Head of caudate nucleus (tissue), 42 donors: Measurements from ENCODE around the gene ZNF559.

Experiments used
- DNase-seq, 42 donors: peaks; one replicate each; pipeline versions ENCODE4 v3.0.0 to v3.0.0-alpha.2; 2020 to 2021; ENCODE audit warnings: mixed read lengths in 7 of 42
- intact Hi-C: fragments of 100-400 bp; cut with DNase I; formaldehyde crosslinking; loops from one replicate; pipeline ENCODE4 v1.15.0; 2022

Gene ZNF559

GRCh38 chr19:9348253-9348652 is 24.3 kb downstream of the ZNF559 start:
- intact Hi-C loops: no loop called here
- no peak for DNase-seq

- intact Hi-C loops: no loop called here
These were observed 24.7 kb downstream of the ZNF559 start for GRCh38 chr19:9348671-9349070.

DNA sequence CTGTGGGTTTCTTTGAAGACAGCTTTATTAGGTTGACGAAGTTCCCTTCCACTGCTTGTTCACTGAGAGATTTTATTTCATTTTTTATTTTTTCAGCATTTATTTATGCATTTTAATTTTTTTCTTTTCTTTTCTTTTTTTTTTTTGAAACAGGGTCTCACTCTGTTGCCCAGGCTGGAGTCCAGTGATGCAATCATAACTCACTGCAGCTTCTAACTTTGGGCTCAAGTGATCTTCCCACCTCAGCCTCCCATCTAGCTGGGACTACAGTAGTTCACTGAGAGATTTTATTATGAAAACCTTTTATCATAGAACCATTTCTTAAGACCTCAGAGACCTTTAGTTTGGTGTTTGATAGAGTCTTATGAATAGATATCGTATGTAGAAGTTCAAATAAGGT is 28.5 kb downstream of the ZNF559 start:
- intact Hi-C loops: no loop called here
- DNase-seq: no peak

More at GRCh38 chr19:9348671-9349070, 24.7 kb downstream of the ZNF559 start:
- DNase-seq: no peak

DNA sequence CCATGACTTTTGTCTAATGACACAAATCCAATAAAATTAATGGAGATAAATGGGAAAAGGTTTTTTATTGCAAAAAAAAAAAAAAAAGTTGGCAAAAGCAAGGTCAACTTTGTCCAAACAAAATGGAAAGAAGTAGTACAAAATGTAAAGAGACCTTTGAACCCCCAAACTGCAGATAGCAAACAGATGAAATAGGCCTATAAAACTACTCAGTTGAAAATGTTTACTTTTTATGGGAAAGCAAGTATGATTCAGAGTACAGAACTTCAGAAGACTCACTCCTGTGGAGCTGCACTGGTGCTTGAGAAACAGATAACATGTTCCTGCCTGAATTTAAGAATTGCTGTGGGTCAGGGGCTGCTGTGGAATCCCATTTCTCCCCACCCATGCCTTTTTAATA is 29.0 kb downstream of the ZNF559 start:
- intact Hi-C loops: no loop called here
- no peak for DNase-seq

- intact Hi-C loops: no loop called here
These were observed 30.7 kb downstream of the ZNF559 start for GRCh38 chr19:9354651-9355050.

GRCh38 chr19:9362905-9363304 is 38.9 kb downstream of the ZNF559 start, which contains the start of gene ZNF177:
ZNF177 (plus strand) TSS chr19:9363013; CDS start chr19:9378312, 15,299 bp downstream.
- DNase-seq: peak in 39 of 42 donors; percentile 5 to 69 (median 41)
- intact Hi-C loops: no loop called here

More at GRCh38 chr19:9354651-9355050, 30.7 kb downstream of the ZNF559 start:
- DNase-seq: no peak

GRCh38 chr19:9370738-9371619 is 47.0 kb downstream of the ZNF559 start:
- intact Hi-C loops: no loop called here

GRCh38 chr19:9381361-9381785 is 57.4 kb downstream of the ZNF559 start:
- DNase-seq: no peak
- intact Hi-C loops: no loop called here

More at GRCh38 chr19:9370738-9371619, 47.0 kb downstream of the ZNF559 start:
- DNase-seq: no peak
